ENCODE measurements around the gene CTIF. TPM values are rescaled to one million over a fixed set of nuclear protein-coding genes. Genes with fewer than 3 reads are reported as not detected.

The CTIF gene
- total RNA-seq, 1 donor from 2014 or later = 4.2 TPM

GRCh38 chr18:48723837-48724236 is 185.0 kb downstream of the CTIF start:
- intact Hi-C loops (cut with micrococcal nuclease) = no loop called here

GRCh38 chr18:48724442-48724841 is 185.6 kb downstream of the CTIF start:
- intact Hi-C loops (cut with micrococcal nuclease) = no loop called here

GRCh38 chr18:48724939-48725338 is 186.1 kb downstream of the CTIF start:
- intact Hi-C loops (cut with micrococcal nuclease) = no loop called here

- intact Hi-C loops (cut with micrococcal nuclease) = no loop called here
Observed at GRCh38 chr18:48725562-48725961, 186.7 kb downstream of the CTIF start.

- intact Hi-C loops (cut with micrococcal nuclease) = no loop called here
Observed at GRCh38 chr18:48727681-48728080, 188.8 kb downstream of the CTIF start.

- intact Hi-C loops (cut with micrococcal nuclease) = no loop called here
Observed at GRCh38 chr18:48728204-48728833, 189.5 kb downstream of the CTIF start.

GRCh38 chr18:48729404-48729803 is 190.6 kb downstream of the CTIF start:
- intact Hi-C loops (cut with micrococcal nuclease) = no loop called here

- intact Hi-C loops (cut with micrococcal nuclease) = no loop called here
Observed at GRCh38 chr18:48730010-48730409, 191.2 kb downstream of the CTIF start.

- intact Hi-C loops (cut with micrococcal nuclease) = no loop called here
Observed at GRCh38 chr18:48732767-48733424, 194.1 kb downstream of the CTIF start.

- intact Hi-C loops (cut with micrococcal nuclease) = no loop called here
Observed at GRCh38 chr18:48733643-48734253, 194.9 kb downstream of the CTIF start.

GRCh38 chr18:48734460-48734859 is 195.6 kb downstream of the CTIF start:
- intact Hi-C loops (cut with micrococcal nuclease) = no loop called here

- intact Hi-C loops (cut with micrococcal nuclease) = no loop called here
Observed at GRCh38 chr18:48735080-48735676, 196.3 kb downstream of the CTIF start.

GRCh38 chr18:48735681-48736255 is 196.9 kb downstream of the CTIF start:
- intact Hi-C loops (cut with micrococcal nuclease) = no loop called here

- intact Hi-C loops (cut with micrococcal nuclease) = no loop called here
Observed at GRCh38 chr18:48736321-48737260, 197.8 kb downstream of the CTIF start.

- intact Hi-C loops (cut with micrococcal nuclease) = no loop called here
Observed at GRCh38 chr18:48739266-48740067, 200.6 kb downstream of the CTIF start.

GRCh38 chr18:48740068-48740440 is 201.2 kb downstream of the CTIF start:
- intact Hi-C loops (cut with micrococcal nuclease) = no loop called here

- intact Hi-C loops (cut with micrococcal nuclease) = no loop called here
Observed at GRCh38 chr18:48740851-48741485, 202.1 kb downstream of the CTIF start.

GRCh38 chr18:48741866-48742265 is 203.0 kb downstream of the CTIF start:
- intact Hi-C loops (cut with micrococcal nuclease) = no loop called here

- intact Hi-C loops (cut with micrococcal nuclease) = no loop called here
Observed at GRCh38 chr18:48742304-48742703, 203.5 kb downstream of the CTIF start.
